GM12878 (cell line): ENCODE results near the gene LRRC51. TPM values are rescaled to one million over a fixed set of nuclear protein-coding genes. Genes with fewer than 3 reads are reported as not detected.

Experiments
- ATAC-seq: fragments of 200-7000 bp; cut with Tn5 transposase; 3 replicates; pipeline ENCODE4 v1.9.1; 2020; ENCODE audit warnings: mild to moderate bottlenecking, moderate library complexity
- BruUV-seq: library from RNA; stranded (reverse); fragments of 400-500 nt; replicated peaks from 2 replicates; lab custom pipeline; 2021; lab: Mats Ljungman, UMichigan
- CTCF ChIA-PET: fragments of 300-600 bp; sonication (Branson Sonifier 250); formaldehyde crosslinking; extraction: SDS; loops from one replicate; lab custom pipeline; 2021; ENCODE audit warnings: inconsistent platforms; lab: Yijun Ruan, JAX
- POLR2A ChIA-PET: fragments of 350-600 bp; formaldehyde crosslinking; extraction: SDS; loops from one replicate; lab custom pipeline; 2021; ENCODE audit warnings: inconsistent platforms; lab: Charles Lee
- RAD21 ChIA-PET: fragments of 300-600 bp; sonication (Branson Sonifier 250); formaldehyde crosslinking; loops from one replicate; lab custom pipeline; 2023; ENCODE audit warnings: antibody characterized with exemption; ENCODE audit not compliant: unreplicated experiment; lab: Charles Lee
- SMC1A ChIA-PET: fragments of 300-600 bp; sonication (Branson Sonifier 250); formaldehyde crosslinking; loops from one replicate; lab custom pipeline; 2023; ENCODE audit not compliant: unreplicated experiment, uncharacterized antibody; lab: Charles Lee
- DNase-seq: peaks from one replicate; pipeline ENCODE4 v3.0.0-alpha.2; 2011; ENCODE audit warnings: low read depth, low spot score
- FAIRE-seq: peaks from 3 replicates; lab custom pipeline; 2011; peaks lifted over from hg19 to GRCh38; lab: Jason Lieb, UNC
- H2AFZ ChIP-seq: 2 replicates; pipeline ENCODE4 v1.6.0; 2011; ENCODE audit warnings: low read depth, low read length, control low read depth; ENCODE audit not compliant: control insufficient read depth
- H3K27ac ChIP-seq: 2 replicates; pipeline ENCODE4 v1.5.1; 2011; ENCODE audit warnings: control low read depth; ENCODE audit not compliant: control insufficient read depth, insufficient read depth
- H3K27me3 ChIP-seq, 2 experiments: replicated peaks in 1 of 2; 2 replicates each; pipeline versions ENCODE4 v1.6.0 to v1.6.1; 2011; ENCODE audit warnings: low read length in 1 of 2; ENCODE audit not compliant: control insufficient read depth in 2 of 2, insufficient read depth in 2 of 2
- H3K36me3 ChIP-seq, 2 experiments: 2 replicates each; pipeline ENCODE4 v1.5.1; 2011; ENCODE audit warnings: low read length in 1 of 2; ENCODE audit not compliant: control insufficient read depth in 2 of 2, insufficient read depth in 2 of 2
- H3K4me1 ChIP-seq: 2 replicates; pipeline ENCODE4 v1.6.1; 2011; ENCODE audit warnings: mild to moderate bottlenecking, low read length, moderate library complexity, mixed read lengths; ENCODE audit not compliant: control insufficient read depth, insufficient read depth
- H3K4me2 ChIP-seq: 2 replicates; pipeline ENCODE4 v1.6.0; 2011; ENCODE audit warnings: control low read depth; ENCODE audit not compliant: control insufficient read depth, insufficient read depth
- H3K4me3 ChIP-seq: fragments of 200-600 bp; sonication (generic); 2 replicates; pipeline ENCODE4 v1.5.1; 2016
- H3K79me2 ChIP-seq: 2 replicates; pipeline ENCODE4 v1.6.0; 2011; ENCODE audit warnings: low read length; ENCODE audit not compliant: control insufficient read depth, insufficient read depth
- H3K9ac ChIP-seq: 2 replicates; pipeline ENCODE4 v1.8.0; 2011; ENCODE audit warnings: low read length, control low read depth, mixed read lengths; ENCODE audit not compliant: control insufficient read depth, insufficient read depth
- H3K9me3 ChIP-seq: replicated peaks from 3 replicates; pipeline ENCODE4 v1.5.1; 2011; ENCODE audit warnings: mild to moderate bottlenecking, low read length; ENCODE audit not compliant: control insufficient read depth, insufficient read depth
- H4K20me1 ChIP-seq: 2 replicates; pipeline ENCODE4 v1.6.0; 2011; ENCODE audit not compliant: control insufficient read depth, insufficient read depth
- CHD2 ChIP-seq: IDR thresholded peaks from 2 replicates; pipeline ENCODE4 v1.6.1; 2011; ENCODE audit warnings: low read depth, low read length, improper control_type of control experiment, borderline replicate concordance
- ETV6 ChIP-seq, 2 experiments: fragments of 450-650 bp in 1 of 2; IDR thresholded peaks in 1 of 2; conservative IDR thresholded peaks in 1 of 2; 2 replicates each; pipeline ENCODE4 v1.6.1; 2014; ENCODE audit warnings: antibody characterized with exemption in 1 of 2, borderline replicate concordance in 1 of 2, low read depth in 1 of 2, mild to moderate bottlenecking in 1 of 2, moderate library complexity in 1 of 2
- JUNB ChIP-seq: IDR thresholded peaks from 2 replicates; pipeline ENCODE4 v1.6.1; 2016; ENCODE audit warnings: antibody characterized with exemption, mild to moderate bottlenecking
- MEF2B ChIP-seq: fragments of 450-650 bp; IDR thresholded peaks from 2 replicates; pipeline ENCODE4 v1.6.1; 2018; ENCODE audit warnings: mild to moderate bottlenecking, moderate library complexity; ENCODE audit not compliant: partially characterized antibody, poor library complexity, severe bottlenecking
- NR2C2 ChIP-seq: IDR thresholded peaks from 2 replicates; pipeline ENCODE4 v1.6.1; 2011; ENCODE audit warnings: borderline replicate concordance, low read depth; ENCODE audit not compliant: control insufficient read depth, insufficient read length
- SMC3 ChIP-seq: IDR thresholded peaks from 2 replicates; pipeline ENCODE4 v1.6.1; 2011; ENCODE audit warnings: low read length, improper control_type of control experiment, borderline replicate concordance
- SP1 ChIP-seq: IDR thresholded peaks from one replicate; pipeline ENCODE4 v1.6.1; 2011; ENCODE audit warnings: low read depth, low read length
- SREBF2 ChIP-seq: IDR thresholded peaks from 2 replicates; pipeline ENCODE4 v1.6.1; 2012; ENCODE audit warnings: mild to moderate bottlenecking, low read length
- TCF7 ChIP-seq: IDR thresholded peaks from 2 replicates; pipeline ENCODE4 v1.6.1; 2014; ENCODE audit warnings: antibody characterized with exemption, borderline replicate concordance
- ZNF217 ChIP-seq: fragments of 450-650 bp; IDR thresholded peaks from 2 replicates; pipeline ENCODE4 v1.6.1; 2017; ENCODE audit warnings: antibody characterized with exemption, mild to moderate bottlenecking
- in situ Hi-C: fragments of 300-500 bp; cut with MboI; formaldehyde crosslinking; loops from 9 replicates; pipeline ENCODE4 v1.14.3; 2018; ENCODE audit warnings: mixed read lengths
- intact Hi-C: fragments of 100-400 bp; cut with micrococcal nuclease; formaldehyde crosslinking; loops from one replicate; pipeline ENCODE4 v1.14.2; 2022; ENCODE audit not compliant: unreplicated experiment
- polyA plus RNA-seq, 11 experiments: library from polyadenylated mRNA; depleted of rRNA in 4 of 11; unstranded in 6 of 11; stranded (reverse) in 5 of 11; fragments of >200 nt; fragmentation: Nextera tagmentation in 4 of 11; fragmentation: Illumina TruSeq in 1 of 11; extraction: Ambion mirVana in 4 of 11; extraction: Trizol in 1 of 11; gene quantifications; 1 replicate in 1 of 11; 2 replicates in 10 of 11; pipeline versions ENCODE4 v1.2.1 to v1.2.3, GENCODE V29; 2011 to 2016; ENCODE audit warnings: inconsistent platforms in 2 of 11, missing spikeins in 2 of 11, low read depth in 1 of 11
- total RNA-seq, 4 experiments: library from RNA; depleted of rRNA in 3 of 4; stranded (reverse); fragments of >200 nt in 3 of 4; fragmentation: Illumina TruSeq in 1 of 4; extraction: Trizol in 1 of 4; gene quantifications; 2 replicates each; pipeline versions ENCODE4 v1.2.1 to v1.2.3, GENCODE V29; 2013 to 2021
- TF ChIP-seq, protein P1 (sequence below): fragments of 150-350 bp; IDR thresholded peaks from 2 replicates; pipeline ENCODE4 v1.6.1; 2016; ENCODE audit warnings: low read depth, low read length
- TF ChIP-seq, protein P2 (sequence below): fragments of 450-650 bp; IDR thresholded peaks from 2 replicates; pipeline ENCODE4 v1.6.1; 2017; ENCODE audit warnings: low read depth, mild to moderate bottlenecking, moderate library complexity

Gene LRRC51
- total and polyA plus RNA-seq, 10 of the 15 experiments (the other 5 are each of a cell fraction or from before 2014, with no cell fraction given) = 2.6 to 8.6 (median 5.4) TPM

GRCh38 chr11:72066855-72067254 lies 13.8 kb upstream of the LRRC51 start:
- DNase-seq (no peak), FAIRE-seq (no peak), ATAC-seq (no peak)
- CTCF ChIA-PET = interaction anchor here (1.0 to 2.6 kb wide), 8 partner anchors 8 to 348 kb away, joined by 3 to 9 read pairs (median 4); no protein-coding TSS in a partner anchor
- Histone ChIP-seq H3K27ac (no peak overlapping the region), H3K4me2 (no peak overlapping the region), H3K9me3 (no peaks in the 10 kb centered on the region), H3K4me1 (peaks cover 27% of the 10 kb centered on the region), H3K4me3 (no peak overlapping the region), H4K20me1 (no peaks in the 10 kb centered on the region), H3K36me3 (peaks cover 1 to 5% of the 10 kb centered on the region in 2 experiments; a peak in 3 of 4 replicates), H3K27me3 (no peaks in the 10 kb centered on the region), H3K79me2 (peaks cover 37% of the 10 kb centered on the region), H2AFZ (no peak overlapping the region), H3K9ac (no peak overlapping the region)
- RAD21 ChIA-PET = interaction anchor here (1.2 to 7.8 kb wide), 3 partner anchors 23 to 77 kb away, joined by 3 to 46 read pairs (median 3); no protein-coding TSS in a partner anchor
- POLR2A ChIA-PET = interaction anchor here (0.7 to 2.6 kb wide), 2 partner anchors 10 to 29 kb away, joined by 3 to 16 read pairs; no protein-coding TSS in a partner anchor
- intact Hi-C loops = no loop called here
- SMC1A ChIA-PET = interaction anchor here (0.8 to 3.7 kb wide), 8 partner anchors 11 to 90 kb away, joined by 3 to 21 read pairs (median 5); no protein-coding TSS in a partner anchor
- TF ChIP-seq SREBF2 (no peak), TCF7 (no peak), ETV6 (conservative IDR thresholded peaks at IDR 0.05 in 1 of 2, IDR thresholded peaks at IDR 0.05 in 1 of 2; ENCODE audit: borderline replicate concordance in 1 of 2, low read depth in 1 of 2) (no peak), SMC3 (no peak), CHD2 (no peak), ZNF217 (no peak), JUNB (no peak), MEF2B (no peak), SP1 (no peak), NR2C2 (no peak)
- TF ChIP-seq, protein P1, sequence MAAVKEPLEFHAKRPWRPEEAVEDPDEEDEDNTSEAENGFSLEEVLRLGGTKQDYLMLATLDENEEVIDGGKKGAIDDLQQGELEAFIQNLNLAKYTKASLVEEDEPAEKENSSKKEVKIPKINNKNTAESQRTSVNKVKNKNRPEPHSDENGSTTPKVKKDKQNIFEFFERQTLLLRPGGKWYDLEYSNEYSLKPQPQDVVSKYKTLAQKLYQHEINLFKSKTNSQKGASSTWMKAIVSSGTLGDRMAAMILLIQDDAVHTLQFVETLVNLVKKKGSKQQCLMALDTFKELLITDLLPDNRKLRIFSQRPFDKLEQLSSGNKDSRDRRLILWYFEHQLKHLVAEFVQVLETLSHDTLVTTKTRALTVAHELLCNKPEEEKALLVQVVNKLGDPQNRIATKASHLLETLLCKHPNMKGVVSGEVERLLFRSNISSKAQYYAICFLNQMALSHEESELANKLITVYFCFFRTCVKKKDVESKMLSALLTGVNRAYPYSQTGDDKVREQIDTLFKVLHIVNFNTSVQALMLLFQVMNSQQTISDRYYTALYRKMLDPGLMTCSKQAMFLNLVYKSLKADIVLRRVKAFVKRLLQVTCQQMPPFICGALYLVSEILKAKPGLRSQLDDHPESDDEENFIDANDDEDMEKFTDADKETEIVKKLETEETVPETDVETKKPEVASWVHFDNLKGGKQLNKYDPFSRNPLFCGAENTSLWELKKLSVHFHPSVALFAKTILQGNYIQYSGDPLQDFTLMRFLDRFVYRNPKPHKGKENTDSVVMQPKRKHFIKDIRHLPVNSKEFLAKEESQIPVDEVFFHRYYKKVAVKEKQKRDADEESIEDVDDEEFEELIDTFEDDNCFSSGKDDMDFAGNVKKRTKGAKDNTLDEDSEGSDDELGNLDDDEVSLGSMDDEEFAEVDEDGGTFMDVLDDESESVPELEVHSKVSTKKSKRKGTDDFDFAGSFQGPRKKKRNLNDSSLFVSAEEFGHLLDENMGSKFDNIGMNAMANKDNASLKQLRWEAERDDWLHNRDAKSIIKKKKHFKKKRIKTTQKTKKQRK = no peak
- TF ChIP-seq, protein P2, sequence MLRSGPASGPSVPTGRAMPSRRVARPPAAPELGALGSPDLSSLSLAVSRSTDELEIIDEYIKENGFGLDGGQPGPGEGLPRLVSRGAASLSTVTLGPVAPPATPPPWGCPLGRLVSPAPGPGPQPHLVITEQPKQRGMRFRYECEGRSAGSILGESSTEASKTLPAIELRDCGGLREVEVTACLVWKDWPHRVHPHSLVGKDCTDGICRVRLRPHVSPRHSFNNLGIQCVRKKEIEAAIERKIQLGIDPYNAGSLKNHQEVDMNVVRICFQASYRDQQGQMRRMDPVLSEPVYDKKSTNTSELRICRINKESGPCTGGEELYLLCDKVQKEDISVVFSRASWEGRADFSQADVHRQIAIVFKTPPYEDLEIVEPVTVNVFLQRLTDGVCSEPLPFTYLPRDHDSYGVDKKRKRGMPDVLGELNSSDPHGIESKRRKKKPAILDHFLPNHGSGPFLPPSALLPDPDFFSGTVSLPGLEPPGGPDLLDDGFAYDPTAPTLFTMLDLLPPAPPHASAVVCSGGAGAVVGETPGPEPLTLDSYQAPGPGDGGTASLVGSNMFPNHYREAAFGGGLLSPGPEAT = no peak
- in situ Hi-C loops = no loop called here
- BruUV-seq = no TSS peak
